ENCODE results near the gene MEIOB. TPM values are rescaled to one million over a fixed set of nuclear protein-coding genes. Genes with fewer than 3 reads are reported as not detected.

MEIOB gene
- total RNA-seq, 4 donors from 2014 or later = 0.76 TPM; not detected in 3

DNA sequence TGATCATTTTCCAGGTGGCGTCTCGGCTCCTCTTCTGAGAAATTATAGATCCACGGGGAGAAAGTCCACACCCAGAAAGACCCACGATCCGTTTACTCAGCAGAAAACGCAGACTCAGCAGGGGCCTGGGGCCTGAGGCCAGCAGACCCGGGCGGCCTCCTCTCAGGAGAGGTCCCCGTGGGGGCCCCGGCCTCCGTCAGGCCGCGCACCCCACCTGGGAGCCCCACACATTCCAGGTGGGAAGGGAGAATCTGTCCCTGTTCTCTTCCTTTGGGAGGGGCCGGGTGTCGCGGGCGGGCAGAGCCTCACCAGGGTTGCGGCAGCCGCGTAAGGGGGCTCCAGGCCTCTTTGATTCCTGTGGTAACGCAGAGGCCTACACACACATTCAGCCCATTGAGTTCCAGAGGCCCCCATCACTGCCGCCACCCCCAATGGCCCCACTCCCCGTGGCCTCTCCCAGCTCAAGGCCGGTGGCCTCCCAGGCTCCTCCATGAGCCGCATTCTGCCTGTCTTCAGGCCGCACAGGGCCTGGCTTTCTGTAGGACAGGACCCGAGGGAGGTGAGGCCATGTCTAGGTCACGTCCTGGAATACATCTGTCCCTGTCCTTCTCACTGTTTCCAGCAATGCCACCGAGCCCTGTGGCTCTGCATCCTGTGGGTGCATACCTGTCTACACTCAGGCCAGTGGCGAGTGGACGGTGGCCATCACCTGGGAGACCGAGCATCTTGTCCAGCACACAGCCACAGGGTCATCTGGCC lies 76.9 kb downstream of the MEIOB start:
- no peak for DNase-seq
- Histone ChIP-seq H3K4me1 (peaks cover 0 to 12% (median 0%) of the 10 kb centered on the region in 3 donors), H3K27me3 (no peaks in the 10 kb centered on the region), H3K27ac (no peak overlapping the region), H3K4me3 (no peak overlapping the region), H3K9me3 (peaks cover 0 to 15% (median 0%) of the 10 kb centered on the region in 3 donors), H3K36me3 (peaks cover 0 to 26% (median 0%) of the 10 kb centered on the region in 3 donors)
- 94 to 98% methylated on average over 7 to 13 of the region's 32 CpGs for WGBS, 2 donors
- intact Hi-C loops (cut with DNase I) = no loop called here
- TF ChIP-seq POLR2A (IDR thresholded peaks at IDR 0.05) = no peak
- TF ChIP-seq, protein P1, sequence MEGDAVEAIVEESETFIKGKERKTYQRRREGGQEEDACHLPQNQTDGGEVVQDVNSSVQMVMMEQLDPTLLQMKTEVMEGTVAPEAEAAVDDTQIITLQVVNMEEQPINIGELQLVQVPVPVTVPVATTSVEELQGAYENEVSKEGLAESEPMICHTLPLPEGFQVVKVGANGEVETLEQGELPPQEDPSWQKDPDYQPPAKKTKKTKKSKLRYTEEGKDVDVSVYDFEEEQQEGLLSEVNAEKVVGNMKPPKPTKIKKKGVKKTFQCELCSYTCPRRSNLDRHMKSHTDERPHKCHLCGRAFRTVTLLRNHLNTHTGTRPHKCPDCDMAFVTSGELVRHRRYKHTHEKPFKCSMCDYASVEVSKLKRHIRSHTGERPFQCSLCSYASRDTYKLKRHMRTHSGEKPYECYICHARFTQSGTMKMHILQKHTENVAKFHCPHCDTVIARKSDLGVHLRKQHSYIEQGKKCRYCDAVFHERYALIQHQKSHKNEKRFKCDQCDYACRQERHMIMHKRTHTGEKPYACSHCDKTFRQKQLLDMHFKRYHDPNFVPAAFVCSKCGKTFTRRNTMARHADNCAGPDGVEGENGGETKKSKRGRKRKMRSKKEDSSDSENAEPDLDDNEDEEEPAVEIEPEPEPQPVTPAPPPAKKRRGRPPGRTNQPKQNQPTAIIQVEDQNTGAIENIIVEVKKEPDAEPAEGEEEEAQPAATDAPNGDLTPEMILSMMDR (IDR thresholded peaks at IDR 0.05) = no peak

DNA sequence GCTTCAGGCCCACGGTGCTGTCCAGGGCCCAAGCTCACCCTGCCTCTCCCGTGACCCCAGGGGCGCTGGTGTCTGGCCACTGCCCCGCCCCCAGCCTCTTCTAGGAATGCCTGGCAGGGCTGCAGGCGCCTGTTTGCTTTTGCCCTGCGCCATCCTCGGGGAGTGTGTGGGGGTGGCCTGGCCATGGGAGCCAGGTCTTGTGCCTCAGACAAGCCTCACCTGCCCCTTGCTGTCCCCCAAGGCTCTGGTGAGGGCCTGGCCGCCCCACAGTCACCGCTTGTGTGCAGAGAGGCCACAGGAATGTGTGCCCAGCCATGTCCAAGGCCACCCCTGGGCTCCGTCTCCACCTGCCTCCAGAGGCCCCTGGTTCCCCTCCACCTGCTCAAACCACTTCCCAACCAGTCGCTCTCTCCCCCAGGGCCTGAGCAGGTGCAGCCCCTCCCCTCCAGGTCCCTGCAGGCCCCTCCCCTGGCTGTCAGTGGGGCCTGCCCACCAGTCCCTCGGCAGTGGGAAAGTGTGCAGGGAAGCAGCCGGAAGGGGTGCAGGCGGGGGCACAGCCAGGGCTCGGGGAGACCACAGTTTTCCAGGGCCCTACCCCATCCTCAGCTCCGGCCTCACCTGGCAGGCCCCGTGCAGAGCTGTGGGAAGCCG lies 77.6 kb downstream of the MEIOB start:
- 53 to 80% methylated on average over 2 to 4 of the region's 18 CpGs for WGBS, 2 donors
- Histone ChIP-seq H3K4me1 (peaks cover 0 to 19% (median 2%) of the 10 kb centered on the region in 3 donors), H3K27ac (no peak overlapping the region), H3K36me3 (peaks cover 0 to 34% (median 0%) of the 10 kb centered on the region in 3 donors), H3K27me3 (no peaks in the 10 kb centered on the region), H3K9me3 (peaks cover 0 to 15% (median 0%) of the 10 kb centered on the region in 3 donors), H3K4me3 (no peak overlapping the region)
- TF ChIP-seq, protein P1 (IDR thresholded peaks at IDR 0.05) = no peak
- no peak for TF ChIP-seq POLR2A (IDR thresholded peaks at IDR 0.05)
- DNase-seq = no peak
- intact Hi-C loops (cut with DNase I) = no loop called here

DNA sequence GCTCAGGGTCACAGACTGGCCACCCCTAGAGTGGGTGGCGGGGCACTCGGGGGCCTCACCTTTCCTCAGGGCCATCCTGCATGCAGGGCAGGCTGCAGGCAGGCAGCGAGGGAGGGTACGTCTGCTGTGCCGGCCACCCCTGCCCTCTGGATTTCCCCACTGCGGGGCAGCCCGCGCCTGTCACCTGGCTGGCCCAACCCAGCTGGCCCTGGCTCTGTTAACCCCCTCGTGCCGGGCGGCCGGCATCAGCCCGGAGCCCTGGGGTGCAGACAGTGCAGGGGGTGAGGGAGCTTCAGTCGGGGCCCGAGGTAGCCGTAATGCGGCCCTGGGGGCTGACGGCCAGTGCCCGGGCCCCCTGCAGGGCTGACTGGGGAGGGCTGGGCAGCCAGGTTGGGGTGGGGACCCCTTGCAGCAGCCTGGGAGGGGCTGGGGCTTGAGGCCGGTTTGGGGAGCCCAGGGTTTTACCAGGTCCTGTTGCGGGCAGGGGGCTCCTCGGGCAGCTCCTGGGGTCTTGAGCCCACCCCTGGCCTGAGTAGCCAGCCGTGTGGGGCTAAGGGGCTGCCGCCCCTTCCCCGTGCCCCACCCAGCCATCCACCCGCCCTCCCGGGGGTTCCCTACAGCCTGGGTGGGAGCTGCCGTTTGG lies 78.3 kb downstream of the MEIOB start, which contains the start of gene IGFALS:
Gene IGFALS (minus strand): TSS at position 128 of the 643 bp plus-strand sequence. CDS start 53 bp downstream, at position 75.
- Histone ChIP-seq H3K27me3 (no peaks in the 10 kb centered on the region), H3K9me3 (peaks cover 0 to 13% (median 0%) of the 10 kb centered on the region in 3 donors), H3K27ac (no peak within 1 kb of the TSS), H3K36me3 (peaks cover 0 to 40% (median 2%) of the 10 kb centered on the region in 3 donors), H3K4me3 (no peak within 1 kb of the TSS), H3K4me1 (peaks cover 6 to 25% (median 7%) of the 10 kb centered on the region in 3 donors)
- WGBS, 2 donors = 30% methylated on average over 2 of the region's 28 CpGs; no CpG with 5 or more reads in 1 of the 2 donors
- no peak for DNase-seq
- TF ChIP-seq POLR2A (IDR thresholded peaks at IDR 0.05) = no peak
- TF ChIP-seq, protein P1 (IDR thresholded peaks at IDR 0.05) = no peak
- intact Hi-C loops (cut with DNase I) = no loop called here

DNA sequence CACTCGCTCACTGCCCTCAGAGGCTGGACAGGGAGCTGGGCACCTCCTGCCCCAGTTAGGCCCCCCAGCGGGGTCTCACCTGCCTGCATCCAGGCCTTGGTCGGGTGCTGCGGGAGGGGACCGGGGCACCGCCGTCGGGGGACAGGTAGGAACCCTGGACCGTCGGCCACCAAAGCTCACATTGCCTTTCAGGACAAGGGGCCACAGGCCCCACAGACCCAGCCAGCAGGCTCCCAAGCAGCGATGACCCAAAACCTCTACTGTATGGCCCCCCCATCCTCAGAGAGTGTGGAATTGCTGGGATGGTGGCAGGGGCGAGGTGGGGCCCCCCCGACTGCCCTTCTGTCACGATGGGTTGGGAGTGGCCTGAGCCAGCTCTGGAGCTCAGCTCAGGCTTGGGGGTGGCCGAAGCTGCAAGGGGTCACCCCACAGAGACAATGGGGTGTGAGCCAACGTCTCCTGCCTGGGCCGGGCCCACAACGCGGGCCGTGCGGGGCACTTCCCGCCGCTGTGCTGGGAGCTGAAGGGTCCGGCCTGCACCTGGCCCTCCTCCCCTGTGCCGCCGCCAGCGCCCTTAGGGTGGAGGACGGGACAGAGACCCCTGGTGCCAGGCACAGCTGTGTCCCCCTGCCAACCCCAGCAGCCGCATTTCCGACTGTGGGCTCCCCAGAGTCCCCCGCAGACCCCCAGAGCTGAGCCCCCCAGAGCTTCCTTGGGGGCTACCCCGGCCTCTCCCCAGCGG lies 79.0 kb downstream of the MEIOB start:
- H3K4me1 ChIP-seq = peaks cover 7 to 32% (median 9%) of the 10 kb centered on the region in 3 donors
- peaks cover 0 to 6% (median 0%) of the 10 kb centered on the region in 3 donors for H3K9me3 ChIP-seq
- DNase-seq = no peak
- 87% methylated on average over 3 of the region's 33 CpGs; no CpG with 5 or more reads in 1 of the 2 donors for WGBS, 2 donors
- H3K36me3 ChIP-seq = peaks cover 0 to 47% (median 4%) of the 10 kb centered on the region in 3 donors
- intact Hi-C loops (cut with DNase I) = no loop called here
- H3K27ac ChIP-seq = no peak overlapping the region
- H3K27me3 ChIP-seq = no peaks in the 10 kb centered on the region
- H3K4me3 ChIP-seq = no peak overlapping the region
- TF ChIP-seq, protein P1 (IDR thresholded peaks at IDR 0.05) = no peak
- no peak for TF ChIP-seq POLR2A (IDR thresholded peaks at IDR 0.05)

Data from esophagus squamous epithelium (tissue), 5 donors.